HS-5 (cell line): ENCODE results near the gene COL18A1.
"Not testable (repeated sequence)": the region's sequence is repeated elsewhere in the genome, so short reads cannot be mapped to it uniquely, and the experiment has no call there.

Experiments used
- DNase-seq: peaks from one replicate; pipeline ENCODE4 v3.0.0-alpha.2; 2012; ENCODE audit warnings: low read depth

COL18A1 gene

DNA sequence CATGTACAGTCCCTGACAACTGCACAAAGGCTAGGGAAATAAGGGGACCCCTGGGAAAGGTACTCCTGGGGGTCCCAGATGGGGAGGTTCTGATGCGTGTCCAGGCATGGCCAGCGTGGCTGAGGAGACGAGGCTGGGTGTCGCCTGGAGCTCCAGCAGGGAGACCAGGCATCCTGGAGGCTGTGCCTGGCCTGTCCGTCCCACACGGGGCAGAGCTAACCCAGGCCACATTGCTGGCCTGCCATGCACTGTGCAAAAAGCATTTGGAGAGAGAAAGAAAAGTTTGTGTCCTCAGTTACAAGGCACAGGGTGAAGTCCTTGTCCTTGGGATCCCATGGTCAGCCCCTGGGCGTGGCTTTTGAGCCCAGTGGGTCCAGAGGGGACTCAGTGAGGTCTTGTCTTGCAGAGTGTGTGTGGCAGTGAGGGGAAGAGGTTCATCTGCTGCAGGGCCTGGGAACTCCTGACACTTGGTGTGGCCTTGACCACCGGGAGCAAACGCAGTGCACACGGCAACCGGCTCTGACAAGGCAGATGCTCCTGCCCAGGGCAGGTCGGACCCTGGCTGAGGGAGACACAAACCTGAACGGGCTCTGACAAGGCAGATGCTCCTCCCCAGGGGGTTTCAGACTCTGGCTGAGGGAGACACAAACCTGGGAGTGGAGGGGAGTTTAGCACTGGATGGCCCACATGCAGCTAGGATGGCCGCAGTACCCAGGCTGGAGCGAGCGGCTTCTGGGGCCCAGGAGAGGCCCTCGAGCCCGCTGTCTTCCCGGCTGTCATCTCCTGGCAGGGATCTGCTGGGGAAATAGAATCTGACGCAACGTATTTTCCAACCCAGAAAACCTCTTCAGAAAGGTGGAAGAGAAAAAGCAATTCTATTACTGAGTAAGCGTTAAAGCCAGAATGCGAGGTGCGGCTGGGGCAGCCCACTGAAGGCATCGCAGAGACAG lies 37.3 kb upstream of the COL18A1 start:
- no peak for DNase-seq

DNA sequence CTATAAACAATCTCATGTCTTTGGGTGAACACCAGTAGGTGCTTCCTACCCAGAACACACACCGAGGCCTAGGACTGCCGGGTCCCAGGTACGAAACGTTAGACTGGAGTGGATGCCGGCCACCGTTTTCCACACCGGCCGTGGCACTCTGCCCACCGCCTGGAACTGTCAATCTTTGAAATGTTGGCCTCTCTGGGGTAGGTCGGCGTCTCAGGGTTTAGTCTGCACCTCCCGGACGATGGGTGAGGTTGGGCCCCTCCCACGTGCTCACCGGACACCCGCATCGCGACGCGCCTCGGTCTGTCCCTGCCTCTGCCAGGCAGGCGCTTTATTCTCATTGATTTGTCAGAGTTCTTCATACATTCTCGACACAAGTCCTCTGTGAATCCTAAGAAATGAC lies 35.9 kb upstream of the COL18A1 start:
- DNase-seq = not testable (repeated sequence)

DNA sequence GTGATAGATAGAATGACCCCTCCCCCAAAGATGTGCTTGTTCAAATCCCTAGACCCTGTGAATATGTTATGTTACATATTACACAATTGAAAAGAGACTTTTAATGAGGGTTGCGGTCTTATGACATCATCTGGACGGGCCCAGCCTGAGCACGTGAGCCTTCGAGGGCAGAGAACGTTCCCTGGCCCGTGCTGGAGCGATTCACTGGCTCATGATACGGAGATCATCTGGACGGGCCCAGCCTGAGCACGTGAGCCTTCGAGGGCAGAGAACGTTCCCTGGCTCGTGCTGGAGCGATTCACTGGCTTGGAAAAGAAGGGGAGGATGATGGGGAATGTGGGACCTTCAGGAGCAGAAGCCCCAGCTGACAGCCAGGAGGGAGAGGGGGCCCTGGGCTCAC lies 34.4 kb upstream of the COL18A1 start:
- no peak for DNase-seq

DNA sequence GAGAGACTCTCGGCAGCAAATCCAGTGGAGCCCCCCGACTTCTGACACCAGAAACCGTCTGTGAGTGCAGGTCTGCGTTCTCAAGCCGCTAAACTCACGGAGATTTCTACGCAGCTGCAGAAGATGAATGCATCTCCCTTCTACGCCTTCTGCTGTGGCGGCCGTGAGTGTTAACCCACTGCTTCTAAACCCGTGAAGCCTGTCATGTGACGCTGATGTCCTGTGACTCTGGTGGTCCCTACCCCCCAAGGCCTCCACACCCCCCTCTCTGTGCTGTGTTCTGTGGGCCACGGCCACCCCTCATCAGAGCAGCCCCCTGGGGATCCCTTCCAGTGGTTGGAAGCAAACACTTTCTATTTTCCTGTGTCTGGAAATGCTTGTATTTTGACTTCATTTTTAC lies 33.9 kb upstream of the COL18A1 start:
- DNase-seq = no peak

DNA sequence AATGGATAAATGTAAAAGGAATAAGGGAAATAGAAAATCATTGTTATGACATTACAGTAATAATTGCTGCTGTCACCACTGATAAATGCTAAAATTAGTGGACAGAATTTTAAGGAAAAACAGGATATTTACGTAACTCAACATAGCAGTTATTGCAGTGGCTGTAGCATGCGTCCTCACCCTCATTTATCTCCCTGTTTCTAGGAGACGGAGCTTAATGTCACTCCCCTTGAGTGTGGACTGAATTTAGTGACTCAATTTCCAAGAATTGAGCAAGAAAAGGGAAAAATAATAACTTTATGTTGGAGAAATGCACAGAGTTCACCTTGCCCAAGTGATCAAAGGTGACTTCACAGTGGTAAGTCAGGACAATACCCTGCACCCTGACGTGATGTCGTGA lies 33.3 kb upstream of the COL18A1 start:
- DNase-seq = no peak

DNA sequence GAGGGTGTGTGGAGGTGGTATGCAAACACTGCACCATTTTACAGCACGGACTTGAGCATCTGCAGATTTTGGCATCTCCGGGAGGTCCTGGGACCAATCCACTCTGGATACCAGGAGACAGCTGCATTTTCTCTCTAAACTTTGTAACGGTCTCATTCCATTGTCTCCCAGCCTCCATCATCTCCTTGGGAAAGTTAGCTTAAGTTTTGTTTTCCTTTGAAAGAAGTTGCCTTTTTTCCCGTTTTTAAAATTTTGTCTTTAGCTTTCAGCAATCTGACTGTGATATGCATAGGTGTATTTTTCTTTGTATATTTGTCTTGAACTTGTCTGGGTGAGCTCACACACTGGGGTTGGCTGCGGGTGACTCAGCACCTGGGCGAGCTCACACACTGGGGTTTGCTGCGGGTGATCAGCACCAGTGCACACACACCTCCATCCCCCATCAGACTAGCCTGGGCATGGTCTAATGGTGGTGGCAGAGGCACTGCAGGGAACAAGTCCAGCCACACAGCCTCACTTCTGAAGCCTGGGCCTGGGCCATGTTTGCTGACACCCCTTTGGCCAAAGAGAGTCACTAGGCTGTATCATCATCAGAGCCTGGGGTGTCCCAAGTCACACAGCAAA lies 32.1 kb upstream of the COL18A1 start:
- DNase-seq = no peak

DNA sequence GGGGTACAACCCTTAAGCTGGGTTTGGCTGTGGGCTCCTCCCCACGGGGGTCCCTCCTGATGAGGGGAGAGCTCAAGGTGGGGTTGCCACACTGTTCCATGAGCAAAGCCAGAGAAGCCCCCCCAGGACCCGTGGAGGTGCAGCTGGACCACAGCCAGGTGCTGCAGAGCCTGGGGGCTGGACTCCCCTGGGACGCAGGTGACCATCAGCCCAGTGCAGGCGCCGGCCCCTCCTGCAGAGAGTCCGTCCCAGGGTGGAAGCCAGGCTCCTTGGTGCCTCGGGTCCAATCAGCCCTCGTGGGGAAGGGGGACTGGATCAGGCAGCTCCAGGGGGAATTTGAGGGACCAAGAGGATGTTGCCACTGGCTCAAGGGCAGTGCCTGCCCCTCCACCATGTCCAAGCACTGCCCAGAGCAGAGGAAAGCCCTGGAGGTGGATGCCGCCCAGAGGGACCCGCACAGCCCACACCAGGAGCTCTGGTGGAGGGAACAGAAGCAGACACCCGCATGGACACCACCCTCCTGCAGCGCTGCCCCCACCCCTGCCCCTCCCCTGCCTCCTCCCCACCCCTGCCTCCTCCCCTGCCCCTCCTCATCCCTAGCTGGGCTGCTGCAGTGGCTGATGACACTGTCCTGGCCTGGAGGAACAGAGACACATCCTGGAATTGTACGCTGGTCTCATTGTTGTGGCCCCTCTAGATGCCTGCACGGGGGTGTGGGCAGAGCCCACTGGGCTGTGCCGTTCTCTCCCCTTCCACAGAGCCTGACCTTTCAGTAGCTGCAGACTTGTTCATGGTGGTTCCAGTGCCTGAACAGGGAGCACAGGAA lies 30.8 kb upstream of the COL18A1 start:
- no peak for DNase-seq

DNA sequence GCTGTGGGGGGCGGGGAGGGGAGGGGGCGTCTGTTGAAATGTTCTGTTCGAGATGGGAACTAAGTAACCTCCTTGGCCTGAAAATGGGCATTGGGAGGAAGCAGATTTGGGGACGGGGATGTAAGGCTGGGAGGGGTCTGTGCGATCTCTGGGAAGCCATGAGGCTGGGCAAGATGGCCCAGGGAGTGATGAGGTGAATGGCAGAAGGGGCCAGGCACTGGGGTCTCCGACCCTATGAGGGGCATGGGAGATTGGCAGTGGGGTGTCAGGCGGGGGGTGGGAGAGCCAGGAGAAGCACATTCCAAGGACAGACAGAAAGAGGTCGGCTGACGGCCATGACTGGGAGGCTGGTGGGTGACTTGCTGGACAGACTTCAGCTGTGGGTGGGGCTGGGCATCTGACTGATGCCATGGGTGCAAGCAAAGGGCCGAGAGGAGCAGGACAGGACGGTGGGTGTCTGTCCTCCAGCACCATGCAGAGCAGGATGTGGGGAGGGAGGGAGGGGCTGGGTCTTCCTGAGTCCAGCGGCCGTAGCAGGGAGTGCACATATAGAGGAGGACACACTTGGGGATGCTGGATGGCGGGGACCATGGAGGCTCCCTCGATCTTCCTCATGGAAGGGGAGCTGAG lies 30.0 kb upstream of the COL18A1 start:
- DNase-seq = no peak

DNA sequence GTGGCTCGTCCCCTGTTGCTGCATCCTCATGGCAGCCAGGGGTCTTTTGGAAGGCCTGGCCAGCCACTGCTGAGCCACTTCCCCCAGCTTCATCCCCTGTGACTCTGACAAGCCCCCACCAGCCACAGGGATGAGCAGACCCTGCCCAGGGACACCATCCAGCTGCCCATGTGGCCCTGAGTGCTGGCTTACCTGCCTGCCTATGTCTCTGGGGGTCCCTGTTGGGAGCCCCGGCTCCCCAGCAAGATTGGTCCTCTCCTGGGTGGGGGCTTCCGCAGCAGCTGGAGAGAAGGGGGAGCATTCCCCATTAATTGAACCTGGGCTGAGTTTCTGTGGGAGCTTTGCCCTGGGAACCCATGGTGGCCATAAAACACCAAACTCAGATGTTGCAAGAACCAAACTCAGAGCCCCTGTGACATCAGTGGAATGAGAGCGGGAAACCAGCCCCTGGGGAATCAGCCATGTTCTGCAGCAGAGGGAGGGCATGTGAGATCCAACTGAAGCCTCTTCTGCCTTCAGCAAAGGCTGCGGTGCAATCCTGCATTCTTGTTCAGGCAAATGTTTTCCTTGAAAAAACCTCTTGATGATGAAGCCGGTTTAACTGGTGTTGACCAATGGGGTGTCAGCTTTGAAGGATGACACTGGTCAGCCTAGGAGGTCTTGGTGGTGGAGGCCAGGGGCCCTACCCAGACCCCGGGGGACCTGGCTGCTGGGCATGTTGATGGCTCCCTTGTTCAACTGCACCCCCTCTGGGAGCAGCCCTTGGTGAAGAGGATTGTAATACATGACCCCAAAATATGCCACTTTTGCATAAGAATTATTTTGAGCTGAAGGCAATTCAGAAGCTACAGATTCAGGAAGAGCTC lies 28.3 kb upstream of the COL18A1 start:
- DNase-seq = no peak

DNA sequence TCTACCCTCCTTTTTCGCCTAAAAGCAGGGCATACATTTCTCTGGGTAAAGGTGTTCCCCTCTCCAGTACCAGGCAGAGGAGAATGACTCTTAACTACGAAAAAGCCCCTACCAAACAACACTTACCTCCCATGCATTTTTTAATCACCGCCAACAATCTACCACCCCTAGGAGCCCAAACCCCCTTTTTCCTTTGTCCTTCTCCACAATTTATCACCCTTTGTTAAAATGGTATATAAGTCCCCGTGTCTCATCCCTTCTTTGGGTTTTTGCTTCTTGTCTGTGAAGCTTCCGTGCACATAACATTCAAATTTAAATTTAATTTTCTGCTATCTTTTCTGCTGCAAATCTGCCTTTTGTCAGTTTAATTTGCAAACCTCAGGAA lies 27.6 kb upstream of the COL18A1 start:
- no peak for DNase-seq

DNA sequence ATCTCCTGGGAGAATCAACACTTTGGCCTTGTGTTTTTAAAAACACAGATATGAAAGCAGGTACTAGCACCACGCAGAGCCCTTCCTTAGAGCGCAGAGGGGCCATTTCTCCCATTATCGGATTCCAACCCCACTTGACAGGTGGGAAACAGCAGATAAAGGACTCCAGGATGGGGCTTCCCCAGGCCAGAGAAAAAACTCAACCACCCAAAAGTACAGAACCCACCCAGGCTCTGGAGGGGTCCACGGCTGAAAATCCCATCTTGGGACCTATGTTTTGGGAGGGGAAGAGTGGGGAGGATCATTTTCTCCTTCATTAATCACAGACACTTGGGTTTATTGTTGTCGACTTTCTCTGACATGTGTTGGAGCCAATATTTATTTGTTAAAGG lies 27.1 kb upstream of the COL18A1 start:
- no peak for DNase-seq

DNA sequence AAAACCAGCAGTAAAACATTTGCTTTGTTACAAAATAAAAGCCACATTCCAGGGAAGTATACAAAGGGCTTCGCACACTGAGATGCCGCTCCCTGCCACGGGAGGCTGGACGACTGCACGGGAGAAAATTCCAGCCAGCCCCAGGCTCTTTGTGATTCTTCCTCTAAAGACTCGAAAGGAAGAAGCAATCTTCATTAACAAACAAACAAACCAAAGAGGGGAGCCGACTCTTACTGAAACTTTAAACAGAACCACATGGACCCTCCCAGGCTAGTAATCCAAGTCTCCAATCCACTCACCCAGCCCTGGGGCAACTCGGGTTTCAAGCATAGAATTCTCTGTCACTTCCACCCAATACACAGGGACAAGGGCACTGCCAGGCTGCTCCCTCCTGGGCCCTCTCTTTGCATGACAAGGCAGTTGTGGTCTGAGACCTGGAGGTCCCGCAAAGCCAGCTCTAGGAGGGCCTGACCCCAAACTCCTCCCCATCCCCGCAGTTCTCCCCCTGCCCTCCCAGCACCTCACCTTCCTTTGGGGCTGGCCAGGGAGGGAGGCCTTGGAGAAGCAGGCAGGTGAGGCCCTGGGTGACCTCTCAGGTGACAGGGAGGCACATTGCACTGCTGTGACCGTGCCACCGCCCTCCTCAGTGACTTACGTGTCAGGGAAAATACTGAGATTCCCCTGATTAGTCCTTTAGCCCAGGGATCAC lies 26.6 kb upstream of the COL18A1 start:
- DNase-seq = no peak

DNA sequence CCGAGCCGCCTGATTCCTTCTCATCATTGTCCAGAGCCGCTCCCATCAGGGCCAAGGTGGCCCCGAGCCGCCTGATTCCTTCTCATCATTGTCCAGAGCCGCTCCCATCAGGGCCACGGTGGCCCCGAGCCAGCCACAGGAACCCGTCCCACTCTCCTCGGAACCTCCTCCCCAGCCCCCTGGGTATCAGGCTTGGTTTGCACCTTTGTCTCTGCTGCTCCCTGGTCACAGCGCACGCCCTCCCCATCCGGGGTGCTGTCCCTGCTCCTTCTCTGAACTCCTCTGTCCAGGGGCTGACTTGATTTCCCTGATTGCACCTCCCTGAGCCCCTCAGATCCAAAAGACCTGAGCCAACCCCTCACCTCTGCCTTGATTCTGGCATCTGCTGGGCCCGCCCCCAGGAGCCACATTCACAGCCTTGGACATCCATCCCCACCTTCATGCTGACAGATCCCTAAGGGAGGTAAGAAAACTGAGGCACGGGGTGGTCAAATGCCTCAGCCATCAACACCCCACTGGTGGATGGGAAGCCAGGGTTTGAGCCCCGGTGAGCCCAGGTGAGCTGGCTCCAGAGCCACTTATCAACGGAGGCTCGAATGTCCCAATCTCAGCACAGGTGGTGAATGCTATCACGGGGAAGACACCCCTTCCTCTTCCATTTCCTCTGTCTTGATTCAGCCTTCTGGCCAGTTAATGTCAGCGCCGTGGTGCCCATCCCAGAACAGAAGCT lies 25.6 kb upstream of the COL18A1 start:
- DNase-seq = no peak

DNA sequence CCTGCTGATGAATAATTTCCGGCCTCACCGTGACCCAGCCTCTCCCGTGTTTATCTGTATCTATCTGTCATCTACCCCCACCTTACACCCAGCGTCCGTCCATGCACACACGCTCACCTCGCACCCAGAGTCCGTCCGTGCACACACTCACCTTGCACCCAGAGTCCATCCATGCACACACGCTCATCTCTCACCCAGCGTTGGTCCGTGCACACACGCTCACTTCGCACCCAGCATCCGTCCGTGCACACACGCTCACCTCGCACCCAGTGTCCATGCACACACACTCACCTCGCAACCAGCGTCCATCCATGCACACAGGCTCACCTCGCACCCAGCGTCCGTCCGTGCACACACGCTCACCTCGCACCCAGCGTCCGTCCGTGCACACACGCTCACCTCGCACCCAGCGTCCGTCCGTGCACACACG lies 25.0 kb upstream of the COL18A1 start:
- no peak for DNase-seq

DNA sequence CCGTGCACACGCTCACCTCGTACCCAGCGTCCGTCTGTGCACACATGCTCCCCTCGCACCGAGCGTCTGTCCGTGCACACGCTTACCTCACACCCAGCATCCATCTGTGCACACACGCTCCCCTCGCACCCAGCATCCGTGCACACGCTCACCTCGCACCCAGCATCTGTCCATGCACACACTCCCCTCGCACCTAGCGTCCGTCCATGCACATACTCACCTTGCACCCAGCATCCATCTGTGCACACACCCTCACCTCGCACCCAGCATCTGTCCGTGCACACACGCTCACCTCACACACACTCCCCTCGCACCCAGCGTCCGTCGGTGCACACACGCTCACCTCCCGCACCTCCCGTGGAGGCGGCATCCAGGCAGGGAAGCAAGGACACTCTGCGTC lies 24.4 kb upstream of the COL18A1 start:
- no peak for DNase-seq

DNA sequence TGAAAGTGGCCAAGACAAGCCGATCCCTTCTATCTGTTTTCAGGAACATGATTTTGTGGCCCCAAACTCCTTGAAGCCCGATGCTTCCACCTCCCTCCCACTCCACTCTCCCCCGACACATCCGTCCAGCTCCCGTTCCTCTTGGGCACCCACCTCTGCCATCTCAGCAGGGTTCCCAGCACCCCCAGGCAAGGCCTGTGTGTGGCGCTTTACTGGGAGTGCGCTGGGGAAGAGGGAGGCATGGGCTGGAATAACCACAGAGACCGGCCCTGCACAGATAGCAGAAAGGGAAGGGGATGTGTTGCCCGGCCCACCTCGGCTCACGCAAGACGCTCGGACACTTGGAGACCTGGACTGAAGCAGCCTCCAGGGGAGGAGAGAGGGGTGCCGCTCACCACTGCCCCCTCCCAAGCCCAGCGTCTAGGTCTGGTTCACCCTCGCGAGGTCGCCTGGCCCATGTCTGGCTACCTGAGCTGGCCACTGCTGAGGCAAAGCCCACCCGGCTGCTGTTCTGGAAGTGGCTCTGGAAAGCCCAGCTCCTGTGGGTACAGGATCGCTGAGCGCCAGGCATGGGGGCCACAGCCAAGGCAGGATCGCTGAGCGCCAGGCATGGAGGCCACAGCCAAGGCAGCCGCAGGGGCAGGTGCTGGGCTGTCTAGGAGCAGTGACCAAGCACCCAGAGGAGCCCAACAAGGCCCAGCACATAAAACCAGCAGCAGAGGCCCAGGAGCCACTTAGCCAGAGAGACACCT lies 23.8 kb upstream of the COL18A1 start:
- DNase-seq = no peak

DNA sequence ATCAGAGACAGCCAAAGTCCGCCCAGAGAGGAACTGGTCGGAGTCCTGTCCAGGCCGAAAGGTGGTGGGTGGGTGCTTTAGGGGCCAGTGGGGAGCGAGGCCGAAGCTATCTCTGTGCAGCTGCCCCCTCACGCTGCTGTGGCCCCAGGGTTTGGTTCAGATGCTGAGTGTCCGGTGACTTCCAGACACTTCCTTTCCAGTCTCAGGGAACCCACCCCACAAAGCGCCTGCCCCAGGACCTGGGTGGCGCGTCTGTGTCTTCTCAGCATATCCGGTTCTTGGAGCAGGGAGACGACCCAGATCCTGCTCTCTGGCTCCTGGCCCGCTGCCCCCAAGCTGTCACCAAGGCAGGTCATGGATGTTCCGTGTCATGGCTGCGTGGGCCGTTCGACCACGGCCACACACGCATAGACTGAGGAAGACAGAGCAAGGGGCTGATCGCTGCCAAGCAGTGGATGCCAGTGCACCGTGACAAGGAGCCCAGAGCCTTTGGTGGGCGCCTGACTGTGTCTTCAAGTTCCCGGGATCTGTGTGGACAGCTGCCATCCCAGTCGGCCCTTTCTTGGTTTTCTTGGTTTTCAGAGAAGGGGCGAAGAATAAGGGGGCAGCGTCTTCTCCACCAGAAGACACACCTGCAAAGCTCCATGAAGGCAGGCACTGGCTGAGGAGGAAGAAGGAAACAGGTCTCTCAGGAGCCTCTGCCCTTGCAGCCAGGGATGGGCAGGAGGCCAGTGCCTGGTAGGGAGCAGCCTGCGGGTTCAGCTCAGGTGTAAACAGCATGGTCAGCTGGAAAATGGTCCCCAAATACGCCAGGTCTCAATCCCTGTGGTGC lies 22.9 kb upstream of the COL18A1 start:
- DNase-seq = no peak

DNA sequence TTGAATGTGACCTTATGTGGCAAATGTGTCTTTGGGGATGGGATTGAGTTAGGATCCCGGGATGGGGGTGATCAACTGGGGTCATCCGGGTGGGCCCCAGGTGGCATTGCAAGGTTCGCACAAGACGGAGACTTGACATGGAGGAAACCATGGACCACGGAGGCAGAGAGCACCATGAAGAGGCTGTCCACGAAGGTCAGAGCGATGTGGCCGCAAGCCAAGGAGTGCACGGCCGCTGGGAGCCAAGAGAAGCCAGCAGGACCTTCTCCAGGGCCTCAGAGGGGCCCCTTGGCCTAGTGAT lies 22.3 kb upstream of the COL18A1 start:
- no peak for DNase-seq
